HEK293T (cell line): ENCODE data around the gene MPND.

Source experiments
- CTCF ChIA-PET: fragments of 350-600 bp; formaldehyde crosslinking; extraction: SDS; loops from one replicate; lab custom pipeline; 2021; ENCODE audit warnings: antibody characterized with exemption, inconsistent platforms; lab: Yijun Ruan, JAX
- POLR2A ChIA-PET: fragments of 350-600 bp; formaldehyde crosslinking; extraction: SDS; loops from one replicate; lab custom pipeline; 2020; ENCODE audit warnings: antibody characterized with exemption, inconsistent platforms; lab: Yijun Ruan, JAX
- DNase-seq: peaks from one replicate; pipeline ENCODE4 v3.0.0; 2012; ENCODE audit warnings: mixed read lengths; ENCODE audit errors: extremely low spot score
- ARNT ChIP-seq: fragments of 450-650 bp; IDR thresholded peaks from 2 replicates; pipeline ENCODE4 v1.6.1; 2017; ENCODE audit warnings: mild to moderate bottlenecking
- BHLHE40 ChIP-seq: fragments of 450-650 bp; IDR thresholded peaks from 2 replicates; pipeline ENCODE4 v1.6.1; 2016; ENCODE audit warnings: mild to moderate bottlenecking, moderate library complexity, borderline replicate concordance
- CTBP1 ChIP-seq: fragments of 450-650 bp; IDR thresholded peaks from 2 replicates; pipeline ENCODE4 v1.6.1; 2016; ENCODE audit warnings: borderline replicate concordance
- ELF4 ChIP-seq: fragments of 450-650 bp; IDR thresholded peaks from 2 replicates; pipeline ENCODE4 v1.6.1; 2017; ENCODE audit warnings: antibody characterized with exemption
- FOXA1 ChIP-seq: fragments of 450-650 bp; IDR thresholded peaks from 2 replicates; pipeline ENCODE4 v1.6.1; 2016; ENCODE audit warnings: mild to moderate bottlenecking
- FOXK2 ChIP-seq: fragments of 450-650 bp; IDR thresholded peaks from 2 replicates; pipeline ENCODE4 v1.6.1; 2016; ENCODE audit warnings: mild to moderate bottlenecking
- FOXM1 ChIP-seq: fragments of 450-650 bp; IDR thresholded peaks from 2 replicates; pipeline ENCODE4 v1.6.1; 2017; ENCODE audit warnings: mild to moderate bottlenecking, borderline replicate concordance
- HDGF ChIP-seq: fragments of 450-650 bp; IDR thresholded peaks from 2 replicates; pipeline ENCODE4 v1.6.1; 2017; ENCODE audit warnings: antibody characterized with exemption, borderline replicate concordance
- L3MBTL2 ChIP-seq: fragments of 450-650 bp; conservative IDR thresholded peaks from 2 replicates; pipeline ENCODE4 v1.6.1; 2016; ENCODE audit warnings: mild to moderate bottlenecking
- LEF1 ChIP-seq: fragments of 450-650 bp; IDR thresholded peaks from 2 replicates; pipeline ENCODE4 v1.6.1; 2017; ENCODE audit warnings: mild to moderate bottlenecking, borderline replicate concordance
- NFRKB ChIP-seq: fragments of 450-650 bp; IDR thresholded peaks from 2 replicates; pipeline ENCODE4 v1.6.1; 2016; ENCODE audit warnings: mild to moderate bottlenecking, moderate library complexity
- SP1 ChIP-seq: fragments of 450-650 bp; IDR thresholded peaks from 2 replicates; pipeline ENCODE4 v1.6.1; 2017
- SUZ12 ChIP-seq: fragments of 450-650 bp; IDR thresholded peaks from 2 replicates; pipeline ENCODE4 v1.6.1; 2016; ENCODE audit warnings: mild to moderate bottlenecking
- TARDBP ChIP-seq: fragments of 450-650 bp; IDR thresholded peaks from 2 replicates; pipeline ENCODE4 v1.6.1; 2016
- ZNF384 ChIP-seq: fragments of 450-650 bp; IDR thresholded peaks from 2 replicates; pipeline ENCODE4 v1.6.1; 2016
- TF ChIP-seq, protein P1 (sequence below): fragments of 450-650 bp; IDR thresholded peaks from 2 replicates; pipeline ENCODE4 v1.6.1; 2016

MPND gene

DNA sequence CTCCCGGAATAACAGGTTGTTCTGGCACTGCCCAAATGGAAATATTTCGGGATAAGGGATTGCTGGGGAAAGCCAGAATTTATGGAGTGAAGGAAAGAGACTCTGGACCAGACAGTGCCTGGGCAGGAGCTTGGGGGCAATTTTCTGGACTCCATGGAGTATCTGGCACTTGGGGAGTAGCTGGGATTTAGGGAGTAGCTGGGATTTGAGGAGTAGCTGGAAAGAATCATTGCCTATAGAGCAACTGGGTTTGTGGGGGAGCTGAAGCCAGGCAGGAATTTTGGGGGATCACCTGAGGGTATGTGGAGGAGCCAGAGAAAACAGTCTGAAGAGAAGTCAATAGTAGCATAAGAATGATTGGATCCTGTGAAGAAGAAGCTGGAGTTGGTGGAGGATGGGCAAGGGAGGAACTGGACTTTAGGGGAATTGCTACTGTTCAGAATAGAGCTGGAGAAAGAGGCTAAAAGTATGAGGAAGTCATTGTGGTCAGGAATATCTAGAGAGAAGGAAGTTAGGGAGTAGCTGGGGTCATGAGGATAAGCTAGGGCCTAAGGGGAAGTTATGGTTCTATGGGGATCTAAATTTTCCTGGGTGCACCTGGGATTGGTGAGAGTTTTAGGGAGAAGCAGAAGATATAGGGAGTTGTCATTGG is 24.2 kb upstream of the MPND start:
- CTCF ChIA-PET = no interaction called here
- TF ChIP-seq CTBP1 = no peak
- no peak for TF ChIP-seq NFRKB
- no peak for TF ChIP-seq HDGF
- no peak for TF ChIP-seq FOXK2
- no peak for TF ChIP-seq ZNF384
- no peak for TF ChIP-seq SP1
- no peak for DNase-seq
- POLR2A ChIA-PET = interaction anchor here (0.7 to 5.1 kb wide), 4 partner anchors 9 to 1522 kb away, joined by 3 to 34 read pairs (median 3); partner anchors contain the start of gene MPND

DNA sequence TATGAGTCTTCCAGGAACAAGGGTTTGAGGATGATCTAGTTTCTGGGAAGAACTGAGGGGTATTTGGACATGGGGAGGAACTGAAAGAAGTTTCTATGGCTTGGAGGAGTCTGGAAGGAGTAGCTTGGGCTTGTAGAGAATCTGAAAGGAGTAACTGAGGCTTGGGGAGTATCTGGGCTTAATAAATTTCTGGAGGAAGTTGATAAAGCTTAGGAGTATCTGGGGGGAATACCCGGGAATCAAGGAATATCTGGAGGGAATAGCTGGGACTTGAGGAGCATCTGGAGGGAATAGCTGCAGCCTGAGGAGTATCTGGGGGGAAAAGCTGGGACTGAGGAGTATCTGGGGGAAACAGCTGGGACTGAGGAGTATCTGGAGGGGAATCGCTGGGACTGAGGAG is 22.9 kb upstream of the MPND start:
- no peak for TF ChIP-seq SP1
- no peak for TF ChIP-seq LEF1
- TF ChIP-seq FOXM1 = no peak
- POLR2A ChIA-PET = interaction anchor here (1.4 to 5.1 kb wide), 2 partner anchors 8 to 23 kb away, joined by 3 to 34 read pairs; partner anchors contain the start of gene MPND
- CTCF ChIA-PET = interaction anchor here (0.6 kb wide), 1 partner anchor 119 kb away, joined by 3 read pairs; no protein-coding TSS in a partner anchor
- no peak for DNase-seq

DNA sequence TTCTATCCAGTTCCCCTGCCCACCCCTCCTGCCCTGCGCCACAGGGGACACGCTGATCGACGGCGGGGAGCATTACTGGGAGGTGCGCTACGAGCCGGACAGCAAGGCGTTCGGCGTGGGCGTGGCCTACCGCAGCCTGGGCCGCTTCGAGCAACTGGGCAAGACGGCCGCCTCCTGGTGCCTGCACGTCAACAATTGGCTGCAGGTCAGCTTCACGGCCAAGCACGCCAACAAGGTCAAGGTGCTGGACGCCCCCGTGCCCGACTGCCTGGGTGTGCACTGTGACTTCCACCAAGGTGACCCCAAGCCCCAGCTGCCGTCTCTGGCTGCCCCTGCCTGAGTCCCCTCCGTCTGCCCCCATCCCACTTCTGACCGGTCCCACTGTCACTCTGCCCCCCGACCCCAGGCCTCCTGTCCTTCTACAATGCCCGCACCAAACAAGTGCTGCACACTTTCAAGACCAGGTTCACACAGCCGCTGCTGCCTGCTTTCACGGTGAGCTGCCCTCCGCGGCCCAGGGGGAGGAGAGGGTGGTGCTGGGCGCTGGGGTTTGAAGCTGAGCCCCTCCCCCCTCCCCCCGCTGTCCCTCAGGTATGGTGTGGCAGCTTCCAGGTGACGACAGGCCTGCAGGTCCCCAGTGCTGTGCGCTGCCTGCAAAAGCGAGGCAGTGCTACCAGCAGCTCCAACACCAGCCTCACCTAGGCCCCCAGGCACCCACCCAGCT is 20.3 kb upstream of the MPND start:
- DNase-seq = no peak
- CTCF ChIA-PET = no interaction called here
- POLR2A ChIA-PET = interaction anchor here (5.1 kb wide), 1 partner anchor 20 kb away, joined by 34 read pairs; the partner anchor contains the start of gene MPND
- no peak for TF ChIP-seq L3MBTL2
- TF ChIP-seq FOXA1 = no peak
- no peak for TF ChIP-seq BHLHE40
- TF ChIP-seq SP1 = no peak
- TF ChIP-seq FOXK2 = no peak
- TF ChIP-seq SUZ12 = no peak
- TF ChIP-seq CTBP1 = no peak

DNA sequence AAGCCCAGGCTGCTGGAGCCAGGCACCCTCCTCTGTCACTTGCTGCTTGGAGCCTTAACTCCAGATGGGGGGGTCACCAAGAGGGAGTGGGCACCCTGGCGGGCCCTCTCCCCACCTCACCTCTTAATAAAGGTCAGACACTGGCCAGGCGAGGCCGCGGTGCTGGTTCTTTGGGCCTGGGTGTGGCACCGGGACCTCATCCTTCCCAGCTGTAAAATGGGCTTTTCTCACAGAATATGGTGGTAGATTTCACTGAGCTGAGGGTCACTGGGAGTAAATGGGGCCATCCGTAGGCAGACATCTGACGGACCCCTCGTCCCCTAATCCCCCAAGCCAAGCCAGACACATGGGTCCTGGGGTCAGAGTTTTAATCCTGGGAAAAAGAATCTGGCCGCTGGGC is 19.7 kb upstream of the MPND start:
- CTCF ChIA-PET = no interaction called here
- no peak for DNase-seq
- POLR2A ChIA-PET = interaction anchor here (5.1 kb wide), 1 partner anchor 19 kb away, joined by 34 read pairs; the partner anchor contains the start of gene MPND
- TF ChIP-seq LEF1 = no peak
- no peak for TF ChIP-seq SUZ12
- TF ChIP-seq FOXK2 = no peak
- TF ChIP-seq HDGF = no peak

DNA sequence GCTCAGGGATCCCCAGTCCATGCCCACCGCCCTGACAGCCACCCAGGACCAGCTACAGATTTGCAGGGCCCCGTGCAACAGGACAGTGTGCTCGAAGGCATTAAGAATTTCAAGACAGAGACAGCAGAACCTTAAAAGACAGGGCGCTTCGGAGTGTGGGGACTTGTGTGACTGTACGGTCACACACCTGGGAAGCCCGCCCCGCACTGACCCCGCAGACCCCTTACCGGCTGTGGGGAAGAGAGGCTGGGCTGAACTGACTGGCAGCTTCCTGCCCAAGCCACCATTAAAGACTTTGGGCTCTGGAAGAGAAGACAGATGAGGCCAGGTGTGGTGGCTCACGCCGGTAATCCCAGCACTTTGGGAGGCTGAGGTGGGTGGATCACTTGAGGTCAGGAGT is 19.1 kb upstream of the MPND start:
- TF ChIP-seq BHLHE40 (no peak), TARDBP (no peak), FOXA1 (no peak), FOXK2 (no peak), SP1 (no peak), SUZ12 (no peak), FOXM1 (no peak), LEF1 (no peak), ZNF384 (no peak), ELF4 (no peak), CTBP1 (no peak), HDGF (no peak), L3MBTL2 (no peak), NFRKB (no peak), ARNT (no peak)
- TF ChIP-seq, protein P1, sequence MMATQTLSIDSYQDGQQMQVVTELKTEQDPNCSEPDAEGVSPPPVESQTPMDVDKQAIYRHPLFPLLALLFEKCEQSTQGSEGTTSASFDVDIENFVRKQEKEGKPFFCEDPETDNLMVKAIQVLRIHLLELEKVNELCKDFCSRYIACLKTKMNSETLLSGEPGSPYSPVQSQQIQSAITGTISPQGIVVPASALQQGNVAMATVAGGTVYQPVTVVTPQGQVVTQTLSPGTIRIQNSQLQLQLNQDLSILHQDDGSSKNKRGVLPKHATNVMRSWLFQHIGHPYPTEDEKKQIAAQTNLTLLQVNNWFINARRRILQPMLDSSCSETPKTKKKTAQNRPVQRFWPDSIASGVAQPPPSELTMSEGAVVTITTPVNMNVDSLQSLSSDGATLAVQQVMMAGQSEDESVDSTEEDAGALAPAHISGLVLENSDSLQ = no peak
- ChIA-PET CTCF (interaction anchor here (1.1 kb wide), 1 partner anchor 57 kb away, joined by 3 read pairs; no protein-coding TSS in a partner anchor), POLR2A (interaction anchor here (1.5 kb wide), 1 partner anchor 18 kb away, joined by 7 read pairs; no protein-coding TSS in a partner anchor)
- DNase-seq = no peak

DNA sequence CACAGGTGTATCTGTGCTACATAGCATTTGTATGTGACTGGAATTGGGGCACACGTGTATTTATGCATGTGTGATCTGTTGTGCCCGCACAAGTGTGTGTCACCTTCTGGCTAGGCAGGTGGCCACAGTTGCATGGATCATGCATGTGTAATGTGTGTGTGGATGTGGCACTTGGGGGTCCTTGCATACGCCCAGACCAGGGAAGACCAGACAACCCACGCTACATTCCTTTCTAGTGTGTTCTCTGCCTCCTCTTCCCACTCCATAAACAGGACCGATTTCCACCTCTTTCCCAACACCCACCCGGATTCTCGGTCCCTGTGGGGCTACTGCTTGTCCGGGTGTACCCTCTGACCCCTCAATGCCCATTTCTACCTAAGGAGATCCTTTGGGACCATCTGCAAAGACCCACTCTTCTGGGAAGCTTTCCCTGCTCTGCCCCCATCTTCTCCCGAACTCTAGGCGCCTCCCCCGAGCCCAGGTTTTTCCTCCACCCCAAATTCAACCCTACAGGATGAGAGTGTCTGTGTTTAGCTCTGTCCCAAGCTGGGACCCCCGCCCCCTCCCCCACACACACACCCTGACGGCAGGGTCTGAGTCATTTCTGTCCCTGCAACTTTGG is 17.0 kb upstream of the MPND start:
- ChIA-PET CTCF (no interaction called here), POLR2A (no interaction called here)
- TF ChIP-seq NFRKB = no peak
- TF ChIP-seq LEF1 = no peak
- TF ChIP-seq ARNT = no peak
- DNase-seq = no peak

DNA sequence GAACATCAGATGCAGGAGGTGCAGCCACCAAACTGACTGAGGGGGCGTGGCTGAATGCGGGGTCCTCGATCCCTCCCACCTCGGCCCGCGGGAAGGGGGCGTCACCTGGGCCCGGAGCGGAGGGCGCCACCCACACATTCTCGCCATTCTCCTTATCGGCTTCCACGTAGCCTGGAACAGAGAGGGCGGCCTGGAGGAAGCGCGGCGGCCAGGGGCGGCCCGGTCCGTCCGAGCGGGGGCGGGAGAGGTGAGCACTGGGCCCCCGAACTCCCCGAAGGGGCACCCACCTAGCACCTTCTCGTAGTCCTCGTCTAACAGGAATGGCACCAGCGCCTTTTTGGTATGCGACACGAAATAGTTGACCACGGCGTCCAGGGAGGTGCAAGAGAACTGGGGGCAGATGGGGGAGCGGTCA is 16.5 kb upstream of the MPND start:
- TF ChIP-seq SP1 (no peak), L3MBTL2 (peak; percentile 74)
- ChIA-PET POLR2A (no interaction called here), CTCF (no interaction called here)
- no peak for DNase-seq

DNA sequence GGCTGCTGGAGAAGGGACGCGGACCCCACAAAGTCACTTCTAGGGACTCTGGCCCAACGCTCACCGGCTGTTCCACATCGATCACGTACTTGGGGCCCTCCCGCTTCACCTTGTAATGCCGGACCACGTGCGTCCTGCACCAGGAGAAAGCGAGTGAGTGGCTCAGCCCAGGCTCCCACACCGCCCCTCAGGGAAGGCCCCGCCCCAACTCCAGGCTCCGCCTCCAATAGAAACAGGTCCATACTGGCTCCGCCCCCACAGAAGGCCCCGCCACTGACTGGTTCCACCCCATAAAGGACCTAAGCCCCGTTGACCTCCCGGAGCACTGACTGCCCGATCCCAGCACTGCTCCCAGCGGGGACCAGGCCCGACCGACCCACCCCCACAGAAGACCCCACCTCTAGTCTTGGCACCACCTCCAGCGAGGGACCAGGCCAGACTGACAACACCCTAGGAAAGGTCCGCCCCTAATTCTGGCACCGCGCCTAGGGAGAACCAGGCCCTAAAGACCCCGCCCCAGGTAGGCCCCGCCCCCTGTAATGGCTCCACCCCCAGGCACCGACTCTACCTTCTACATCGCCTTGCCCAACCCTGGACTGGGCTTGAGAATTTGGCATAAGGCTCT is 16.0 kb upstream of the MPND start:
- TF ChIP-seq ELF4 (no peak), HDGF (no peak), FOXK2 (no peak), SUZ12 (no peak), L3MBTL2 (no peak; the same call in 1 of the 2 replicates), FOXM1 (no peak), SP1 (no peak), FOXA1 (no peak), CTBP1 (no peak), ARNT (no peak), NFRKB (no peak), ZNF384 (no peak), TARDBP (no peak)
- TF ChIP-seq, protein P1 = no peak
- peak; percentile 86 for DNase-seq
- POLR2A ChIA-PET = interaction anchor here (1.0 kb wide), 1 partner anchor 16 kb away, joined by 6 read pairs; the partner anchor contains the start of gene MPND
- CTCF ChIA-PET = interaction anchor here (1.0 to 1.1 kb wide), 2 partner anchors 25 to 60 kb away, joined by 3 read pairs; no protein-coding TSS in a partner anchor
